SK-MEL-5 (cell line): ENCODE measurements around the gene GLUD1. TPM values are rescaled to one million over a fixed set of nuclear protein-coding genes. Genes with fewer than 3 reads are reported as not detected.
A peak's percentile ranks its signal among the peaks of the same experiment; 100 is the strongest.
"Not testable (repeated sequence)": the region's sequence is repeated elsewhere in the genome, so short reads cannot be mapped to it uniquely, and the experiment has no call there.

Experiments used
- DNase-seq: peaks from one replicate; pipeline ENCODE4 v3.0.0-alpha.2; 2016; ENCODE audit warnings: low read depth, low spot score
- in situ Hi-C: cut with HindIII; loops from 2 replicates; pipeline ENCODE4 v1.10.0; 2016; ENCODE audit warnings: low sequenced_read_pairs, high pct_unique_total_duplicates, low pct_unique_long_range_greater_than_20kb
- polyA plus RNA-seq, 2 experiments: library from polyadenylated mRNA; depleted of rRNA; stranded (reverse); fragments of >200 nt; gene quantifications; 2 replicates each; pipeline ENCODE4 v1.2.3, GENCODE V29; 2015
- total RNA-seq: library from RNA; depleted of rRNA; stranded (reverse); fragments of >200 nt; shearing (Covaris generic); gene quantifications from 2 replicates; pipeline ENCODE4 v1.2.3, GENCODE V29; 2014; rRNA removed

GLUD1 gene
- 110 and 122 TPM in 2 replicates for total RNA-seq
- 71.2 and 87.7 TPM in 2 replicates for polyA plus RNA-seq (2015; cell fraction: cytosol; rRNA removed)
- 35.5 and 45.2 TPM in 2 replicates for polyA plus RNA-seq (2015; cell fraction: nucleus; rRNA removed)

DNA sequence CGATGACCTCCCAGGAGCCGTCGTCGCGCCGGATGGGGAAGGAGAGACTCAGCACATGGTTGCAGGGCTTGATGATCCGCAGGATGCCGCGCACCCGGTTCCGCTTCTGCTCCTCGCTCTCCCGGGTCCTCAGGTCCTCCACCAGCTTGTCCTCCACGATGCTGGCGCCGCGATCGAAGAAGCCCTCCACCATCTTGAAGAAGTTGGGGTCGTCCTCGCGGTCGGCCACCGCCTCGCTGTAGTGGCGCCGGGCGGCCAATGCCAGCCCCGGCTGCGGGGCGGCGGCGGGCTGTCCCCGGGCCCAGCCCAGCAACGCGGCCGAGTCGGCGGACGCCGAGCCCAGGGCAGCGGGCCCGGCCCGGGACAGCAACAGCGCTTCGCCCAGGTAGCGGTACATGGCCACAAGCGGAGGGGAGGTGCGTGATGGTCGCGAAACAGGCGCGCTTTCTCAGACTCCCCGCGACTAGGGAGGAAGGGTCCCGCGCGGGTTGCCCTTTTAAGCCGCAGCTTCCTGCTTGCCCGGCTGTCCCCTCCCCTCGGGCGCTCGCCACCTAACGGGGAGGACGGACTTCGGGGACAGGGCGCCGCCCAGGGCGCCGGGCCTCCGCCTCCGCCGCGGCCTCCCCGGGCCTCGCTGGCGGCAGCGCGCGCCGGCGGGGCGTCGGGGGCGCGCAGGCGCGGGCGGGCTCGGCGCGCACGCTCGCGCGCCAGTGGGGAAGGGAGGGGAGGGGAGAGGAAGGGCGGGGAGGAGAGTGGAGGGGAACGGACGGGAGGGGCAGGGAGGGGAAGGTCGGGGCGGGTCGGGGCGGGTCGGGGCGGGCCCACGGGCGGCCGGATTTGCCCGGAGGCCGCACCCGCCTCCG is at the start of gene GLUD1, which contains the start of gene SHLD2:
Gene GLUD1, minus strand, starts transcription at position 471 of the 863 bp plus-strand sequence. Its CDS starts 74 bp downstream, at position 397.
Gene SHLD2, plus strand, starts transcription at position 834 of the 863 bp plus-strand sequence. CDS start 56,149 bp downstream, outside the sequence.
- in situ Hi-C loops, result no loop called here
- DNase-seq, result peak; percentile 82

DNA sequence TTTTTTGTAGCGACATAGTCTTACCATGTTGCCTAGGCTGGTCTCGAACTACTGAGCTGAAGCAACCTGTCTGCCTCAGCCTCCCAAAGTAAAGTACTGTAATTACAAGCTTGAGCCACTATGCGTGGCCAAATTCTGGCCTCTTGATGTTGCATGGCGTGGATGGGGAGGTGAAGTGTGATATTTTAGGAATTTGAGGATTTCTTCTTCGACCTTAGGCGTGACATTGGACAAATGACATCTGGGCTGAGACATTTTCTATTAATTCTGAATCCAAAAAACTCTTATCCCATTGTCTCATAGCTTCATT is 48.4 kb upstream of the GLUD1 start:
- DNase-seq, in situ Hi-C loops: not testable (repeated sequence)

DNA sequence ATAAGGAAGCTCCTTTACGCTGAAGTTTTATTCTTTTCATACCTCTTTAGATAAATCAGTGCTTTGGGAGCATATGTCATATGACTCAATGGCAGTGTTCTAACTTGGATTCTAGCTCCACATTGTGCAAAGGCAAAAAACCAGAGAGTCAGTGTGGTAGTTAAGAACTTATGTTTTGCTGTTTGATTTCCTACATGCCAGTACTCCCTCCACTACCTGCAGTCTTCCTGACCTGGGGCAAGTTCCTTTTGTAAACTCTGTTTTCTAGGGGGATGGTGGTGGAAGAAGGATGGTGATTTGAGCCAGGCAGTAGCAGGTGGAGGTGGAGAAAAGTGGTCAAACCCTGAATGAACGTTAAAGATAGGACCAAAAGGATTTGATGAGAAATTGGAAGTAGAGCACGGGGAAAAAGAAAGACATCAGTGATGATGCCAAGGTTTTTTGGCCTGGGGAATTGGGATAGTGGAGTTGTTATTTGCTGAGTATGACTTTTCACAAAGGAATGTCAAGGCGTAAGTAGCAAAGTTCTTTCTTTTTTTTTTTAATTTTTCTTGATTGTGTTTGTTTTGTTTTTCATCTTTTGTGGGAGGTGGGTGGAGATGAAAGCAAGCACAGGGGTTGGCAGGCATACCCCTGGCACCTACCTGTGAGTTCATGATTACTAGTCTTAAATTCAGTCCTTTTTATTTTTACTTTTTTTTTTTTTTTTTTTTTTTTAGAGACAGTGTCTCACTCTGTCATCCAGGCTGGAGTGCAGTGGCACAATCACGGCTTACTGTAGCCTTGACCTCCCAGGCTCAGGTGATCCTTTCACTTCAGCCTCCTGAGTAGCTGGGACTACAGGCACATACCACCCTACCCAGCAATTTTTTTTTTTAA is 47.8 kb upstream of the GLUD1 start:
- DNase-seq, in situ Hi-C loops: not testable (repeated sequence)

DNA sequence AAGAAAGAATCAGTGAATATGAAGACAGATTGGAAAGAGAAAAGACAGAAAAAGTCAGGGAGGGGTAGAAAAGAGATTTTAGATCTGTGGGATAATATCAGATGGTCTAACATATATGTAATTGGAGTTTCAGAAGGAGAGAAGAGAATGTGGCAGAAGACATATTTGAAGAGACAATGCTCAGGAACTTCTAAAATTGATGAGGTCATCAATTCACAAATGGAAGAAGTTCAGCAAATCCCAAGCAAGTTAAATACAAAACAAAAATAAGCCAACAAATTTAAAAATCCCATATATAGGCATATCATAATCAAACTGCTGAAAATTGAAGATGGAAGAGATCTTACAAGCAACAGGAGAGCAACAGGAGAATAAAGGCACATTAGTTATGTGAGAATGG is 42.8 kb upstream of the GLUD1 start:
- in situ Hi-C loops, result not testable (repeated sequence)

DNA sequence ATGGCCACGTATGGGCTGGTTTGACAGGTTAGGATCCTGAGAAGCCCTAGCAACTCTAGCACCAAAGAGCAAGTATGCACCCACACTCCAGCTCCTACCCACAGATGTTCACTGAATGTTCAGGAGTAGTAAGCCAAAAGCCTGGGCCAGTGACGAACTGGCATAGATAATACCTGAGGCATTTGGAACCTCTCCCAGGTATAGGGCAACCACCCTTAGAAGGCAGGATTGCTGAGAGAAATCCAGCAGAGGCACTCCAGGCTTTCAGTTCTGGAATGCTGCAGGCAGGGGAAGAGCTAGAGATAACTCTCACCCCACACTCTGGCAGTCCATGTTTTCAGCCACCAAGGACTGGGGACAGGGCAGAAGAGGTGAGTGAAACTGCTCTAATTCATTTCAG is 39.8 kb upstream of the GLUD1 start:
- DNase-seq, in situ Hi-C loops: not testable (repeated sequence)

More for the DNA sequence above, 42.8 kb upstream of the GLUD1 start:
- DNase-seq, result not testable (repeated sequence)

DNA sequence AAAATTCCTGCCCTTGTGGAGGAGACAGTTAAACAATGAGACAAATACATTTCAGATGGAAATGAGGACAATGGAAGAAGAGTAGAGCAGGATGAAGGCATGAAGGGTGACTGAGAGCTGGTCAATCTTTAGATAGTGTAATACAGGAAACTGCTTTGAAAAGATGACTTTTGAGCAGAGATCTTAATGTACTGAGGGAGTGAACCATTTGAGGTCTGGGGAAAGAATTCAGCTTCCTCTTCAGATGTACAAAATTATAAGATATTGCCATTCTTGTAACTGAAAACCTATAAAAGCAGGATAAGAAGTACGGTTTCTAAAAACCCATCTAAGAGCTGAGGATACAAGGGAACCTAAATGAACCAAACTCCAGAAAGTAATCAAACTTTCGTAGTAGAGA is 39.3 kb upstream of the GLUD1 start:
- in situ Hi-C loops, result not testable (repeated sequence)

DNA sequence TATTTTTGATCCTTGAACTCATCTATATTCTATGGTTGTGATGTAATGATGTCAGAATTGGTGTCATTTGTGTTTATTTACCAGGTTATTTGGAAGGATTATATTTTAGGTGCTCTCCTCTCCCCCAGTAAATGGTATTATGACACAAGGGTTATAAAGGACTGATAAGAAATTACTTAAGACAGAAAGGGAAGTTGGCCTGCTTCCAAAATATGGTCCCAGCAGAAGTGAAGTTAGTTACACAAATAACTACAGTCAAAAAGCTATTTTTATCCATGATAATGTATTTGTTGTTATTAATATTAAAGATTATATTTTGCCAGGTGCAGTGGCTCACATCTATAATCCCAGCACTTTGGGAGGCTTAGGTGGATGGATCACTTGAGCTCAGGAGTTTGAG is 37.5 kb upstream of the GLUD1 start:
- not testable (repeated sequence) for DNase-seq

More for the DNA sequence above, 39.3 kb upstream of the GLUD1 start:
- not testable (repeated sequence) for DNase-seq

DNA sequence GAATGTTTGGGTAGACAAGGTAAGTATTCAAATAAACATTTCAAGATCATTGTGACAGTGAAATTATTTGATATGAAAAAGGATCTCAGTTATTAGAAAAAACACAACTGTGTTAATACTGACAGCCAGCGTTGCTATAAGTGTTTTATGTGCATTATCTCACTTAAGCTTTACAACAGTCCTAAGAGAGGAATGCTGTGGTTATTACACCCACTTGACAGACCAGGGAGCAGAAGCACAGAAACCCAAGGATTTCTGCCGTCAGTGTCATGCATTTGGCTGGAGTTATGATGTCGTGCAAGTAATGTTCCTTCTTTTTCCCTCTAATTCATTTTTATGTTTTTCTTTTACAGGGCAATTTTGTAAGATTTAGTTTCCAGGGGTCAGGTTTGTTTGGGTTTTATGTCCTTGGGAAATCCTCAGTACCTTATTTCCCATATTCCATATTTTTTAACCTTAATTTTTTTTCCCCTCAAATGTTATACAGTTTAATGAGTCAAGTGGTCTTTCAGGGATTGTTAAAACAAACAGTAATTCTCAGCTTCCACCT is 33.0 kb upstream of the GLUD1 start:
- in situ Hi-C loops, result not testable (repeated sequence)

More for the DNA sequence above, 37.5 kb upstream of the GLUD1 start:
- in situ Hi-C loops, result not testable (repeated sequence)

DNA sequence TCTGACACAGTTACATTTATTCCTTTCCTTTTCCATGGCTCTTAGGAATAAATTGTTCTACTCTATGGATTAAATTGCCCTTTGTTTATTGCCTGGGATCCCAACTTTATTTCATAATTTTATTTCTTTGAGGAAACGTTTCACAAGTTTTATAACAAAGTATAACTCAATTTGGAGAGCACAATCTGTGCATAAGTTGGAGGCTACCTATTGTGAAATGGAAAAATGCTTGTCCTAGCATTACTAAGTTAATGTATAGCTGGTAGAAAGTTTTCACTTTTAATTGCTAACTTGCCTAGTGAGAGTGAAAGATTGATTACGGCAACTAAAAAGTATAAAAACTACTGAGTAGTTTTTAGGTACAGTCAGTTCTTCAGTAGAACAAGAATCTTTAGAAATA is 32.4 kb upstream of the GLUD1 start:
- DNase-seq, in situ Hi-C loops: not testable (repeated sequence)

More for the DNA sequence above, 33.0 kb upstream of the GLUD1 start:
- not testable (repeated sequence) for DNase-seq

DNA sequence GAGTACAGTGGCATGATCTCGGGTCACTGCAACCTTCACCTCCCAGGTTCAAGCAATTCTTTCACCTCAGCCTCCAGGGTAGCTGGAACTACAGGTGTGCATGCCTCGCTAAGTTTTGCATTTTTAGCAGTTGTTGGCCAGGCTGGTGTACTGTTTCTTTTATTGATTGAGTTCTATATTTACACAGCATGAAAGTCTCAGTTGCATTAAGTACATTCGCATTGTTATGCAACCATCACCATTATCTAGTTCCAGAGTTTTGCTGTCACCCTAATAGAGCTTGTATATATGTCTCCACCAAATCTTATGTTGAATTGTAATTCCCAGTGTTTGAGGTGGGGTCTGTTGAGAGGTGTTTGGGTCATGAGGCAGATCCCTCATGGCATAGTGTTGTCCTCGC is 28.7 kb upstream of the GLUD1 start:
- DNase-seq, in situ Hi-C loops: not testable (repeated sequence)

DNA sequence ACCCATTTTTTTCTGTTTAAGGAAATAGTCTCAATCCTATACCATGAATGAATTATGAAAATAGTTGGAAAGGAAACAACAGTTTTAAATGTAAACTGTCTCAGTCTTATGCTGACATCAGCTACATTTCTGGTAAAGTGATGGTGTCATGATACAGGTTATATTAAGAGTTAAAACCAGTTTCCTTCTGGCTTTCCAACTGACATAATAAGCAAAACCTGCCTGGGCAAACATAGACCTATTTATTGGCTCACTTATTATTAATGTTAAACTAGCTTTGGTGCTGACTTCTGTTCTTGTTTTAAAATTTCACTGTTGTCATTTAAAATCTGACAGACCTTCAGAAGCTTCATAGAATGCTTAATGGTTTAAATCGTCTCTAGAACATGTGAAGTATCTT is 24.4 kb upstream of the GLUD1 start:
- DNase-seq, in situ Hi-C loops: not testable (repeated sequence)

DNA sequence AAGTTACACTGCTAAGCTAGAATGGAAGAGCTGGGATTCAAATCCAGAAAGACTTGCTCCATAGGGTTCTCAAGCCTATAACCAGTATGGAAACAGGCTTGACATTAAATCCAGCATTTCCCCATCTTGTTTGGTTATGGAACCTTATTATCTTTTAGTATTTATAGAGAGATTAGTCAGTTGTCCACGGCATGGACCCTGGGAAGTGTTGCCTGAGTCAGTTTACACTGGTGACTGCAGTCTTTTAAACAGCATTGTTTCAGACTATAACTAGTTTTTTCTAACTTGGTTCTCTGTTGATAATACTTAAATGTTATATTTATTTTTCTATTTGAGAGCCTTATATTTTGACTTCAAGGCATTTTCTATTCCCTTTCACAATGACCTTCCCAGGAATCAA is 23.5 kb upstream of the GLUD1 start:
- in situ Hi-C loops, DNase-seq: not testable (repeated sequence)

DNA sequence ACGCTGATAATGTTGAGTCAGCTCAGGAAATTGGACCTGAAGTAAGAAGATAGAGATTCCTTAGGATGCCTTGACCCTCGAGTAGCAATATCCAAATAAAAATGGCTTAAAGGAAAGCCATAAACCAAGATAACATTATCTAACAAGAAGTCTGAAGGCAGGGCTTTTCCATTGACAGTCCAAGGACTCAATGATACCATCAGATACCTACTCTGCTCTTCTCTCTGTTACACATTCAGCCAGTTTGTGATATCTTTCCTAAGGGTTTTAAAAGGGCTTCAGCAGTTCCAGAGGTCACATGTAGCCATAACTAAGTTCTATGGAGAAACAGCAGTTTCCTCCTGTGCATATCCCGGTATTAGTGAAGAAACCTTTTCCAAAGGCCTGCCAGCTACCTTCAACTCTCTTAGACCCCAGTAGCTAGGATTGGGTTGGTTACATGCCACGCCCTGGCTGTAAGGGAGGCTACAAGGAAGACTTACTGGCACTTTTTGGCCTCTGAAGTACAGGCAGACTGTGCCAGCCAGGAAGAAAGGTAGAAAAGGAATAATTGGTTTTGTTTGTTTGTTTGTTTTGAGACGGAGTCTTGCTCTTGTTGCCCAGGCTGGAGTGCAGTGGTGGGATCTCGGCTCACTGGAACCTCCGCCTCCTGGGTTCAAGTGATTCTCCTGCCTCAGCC is 10.9 kb upstream of the GLUD1 start:
- in situ Hi-C loops, result no loop called here
- DNase-seq, result no peak

DNA sequence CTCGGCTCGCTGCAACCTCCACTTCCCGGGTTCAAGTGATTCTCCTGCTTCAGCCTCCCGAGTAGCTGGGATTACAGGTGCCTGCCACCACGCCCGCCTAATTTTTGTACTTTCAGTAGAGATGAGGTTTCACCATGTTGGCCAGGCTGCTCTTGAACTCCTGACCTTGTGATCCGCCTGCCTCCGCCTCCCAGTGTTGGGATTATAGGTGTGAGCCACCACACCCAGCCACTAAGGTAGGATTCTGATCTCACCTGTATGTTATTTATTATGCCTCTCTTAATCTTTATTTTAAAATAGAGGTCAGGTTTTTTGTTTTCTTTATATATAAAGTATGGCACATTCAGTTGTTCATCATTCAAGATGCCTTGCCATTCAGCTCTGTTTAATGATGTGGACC is 10.1 kb upstream of the GLUD1 start:
- DNase-seq, in situ Hi-C loops: not testable (repeated sequence)

DNA sequence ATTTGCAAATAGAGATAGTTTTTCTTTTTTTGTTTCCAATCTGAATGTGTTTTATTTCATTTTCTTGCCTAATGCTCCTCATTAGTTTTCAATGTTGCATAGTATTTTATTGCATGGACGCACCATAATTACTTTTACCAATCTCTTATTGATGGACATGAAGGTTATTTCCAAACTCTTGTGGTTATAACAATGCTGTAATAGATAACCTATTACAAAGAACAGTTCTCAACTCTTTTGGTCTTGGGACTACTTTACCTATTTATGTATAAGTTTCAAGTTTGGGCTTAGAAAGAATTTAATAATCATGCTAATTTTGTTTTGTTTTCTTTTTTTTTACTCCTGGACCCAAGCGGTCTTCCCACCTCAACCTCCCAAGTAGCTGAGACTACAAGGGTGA is 7.4 kb upstream of the GLUD1 start:
- in situ Hi-C loops, result no loop called here
- DNase-seq, result no peak

DNA sequence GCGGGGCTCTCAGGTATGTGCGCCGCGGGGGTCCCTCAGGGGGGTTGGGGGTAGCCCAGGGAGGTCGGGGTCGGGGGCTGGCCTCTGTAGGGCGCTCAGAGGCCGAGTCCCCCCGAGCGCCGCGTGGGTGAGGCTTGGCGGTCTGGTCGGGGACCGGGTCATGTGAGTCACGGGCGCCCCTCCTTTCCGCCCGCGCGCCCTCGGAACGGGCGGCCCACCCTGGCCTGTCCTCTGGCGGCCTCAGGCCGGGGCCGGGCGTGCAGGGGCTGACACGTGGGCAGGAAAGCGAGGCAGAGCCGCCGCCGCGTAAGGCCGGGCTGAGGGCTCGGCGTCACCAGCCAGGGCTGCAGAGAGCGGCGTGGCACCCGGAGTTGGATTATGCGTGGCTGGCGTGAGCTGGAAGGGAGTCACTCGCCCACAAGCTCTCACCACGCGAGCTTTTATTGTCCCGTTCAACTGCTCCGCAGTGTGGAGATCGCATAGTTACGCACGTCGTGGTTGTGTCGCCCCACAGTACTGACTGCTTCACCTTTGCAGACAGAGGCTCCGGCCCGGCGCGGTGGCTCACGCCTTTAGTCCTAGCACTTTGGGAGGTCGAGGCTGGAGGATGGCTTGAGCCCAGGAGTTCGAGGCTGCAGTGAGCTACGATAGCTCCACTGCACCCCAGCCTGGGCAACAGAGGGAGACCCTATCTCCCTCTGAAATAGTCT is 748 bp upstream of the GLUD1 start:
- in situ Hi-C loops, result no loop called here
- DNase-seq, result peak; percentile 65
